Epithelial cell of esophagus (primary cell): ENCODE measurements around the gene POR.
"Not testable (repeated sequence)": the region's sequence is repeated elsewhere in the genome, so short reads cannot be mapped to it uniquely, and the experiment has no call there.

Source experiments
- DNase-seq: peaks from one replicate; pipeline ENCODE4 v3.0.0; 2010; ENCODE audit warnings: low read depth
- H3K4me3 ChIP-seq: 2 replicates; pipeline ENCODE4 v1.5.1; 2011; ENCODE audit warnings: mild to moderate bottlenecking, low read length, control low read depth
- TF ChIP-seq, protein P1 (sequence below): IDR thresholded peaks from 2 replicates; pipeline ENCODE4 v1.5.1; 2011; ENCODE audit warnings: low read depth, mild to moderate bottlenecking, low read length, control low read depth, inconsistent platforms; ENCODE audit not compliant: insufficient read depth; ENCODE audit errors: missing control alignments

Gene POR

DNA sequence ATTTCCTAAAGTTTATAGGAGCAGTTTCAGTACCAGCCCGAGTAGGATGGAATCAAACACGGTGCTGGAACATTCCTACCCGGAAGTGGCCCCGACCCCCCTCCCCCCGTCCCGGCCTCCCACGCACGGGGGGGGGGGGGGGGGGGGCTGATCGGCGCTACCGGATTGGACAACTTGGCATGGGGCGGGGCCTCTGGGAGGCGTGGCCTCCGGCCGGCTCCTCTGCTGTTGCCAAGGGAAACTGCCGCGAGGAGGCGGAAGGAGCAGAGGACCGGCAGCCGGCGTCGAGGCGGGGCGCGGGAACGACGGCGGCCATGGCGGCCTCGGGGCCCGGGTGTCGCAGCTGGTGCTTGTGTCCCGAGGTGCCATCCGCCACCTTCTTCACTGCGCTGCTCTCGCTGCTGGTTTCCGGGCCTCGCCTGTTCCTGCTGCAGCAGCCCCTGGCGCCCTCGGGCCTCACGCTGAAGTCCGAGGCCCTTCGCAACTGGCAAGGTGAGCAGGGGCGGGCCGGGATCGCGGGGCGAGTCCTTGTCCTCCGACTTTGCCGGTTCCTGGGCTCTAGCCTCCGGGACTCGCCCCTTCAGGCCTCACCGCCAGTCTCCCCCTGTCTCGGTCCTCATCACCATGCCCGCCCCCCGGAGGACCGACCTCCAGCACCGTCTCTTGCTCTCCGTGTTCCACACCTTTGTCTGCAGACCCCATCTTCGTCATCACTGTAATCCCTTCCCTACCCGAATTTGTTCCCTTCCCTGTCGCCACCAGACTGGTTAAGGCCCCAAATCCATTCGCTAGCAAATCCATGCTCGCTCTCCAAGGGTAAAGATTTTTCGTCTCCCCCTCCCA is 36.0 kb upstream of the POR start, which contains the start of gene RHBDD2:
Gene RHBDD2 (plus strand): TSS at position 266 of the 843 bp plus-strand sequence. CDS start 49 bp downstream, at position 315.
- TF ChIP-seq, protein P1, sequence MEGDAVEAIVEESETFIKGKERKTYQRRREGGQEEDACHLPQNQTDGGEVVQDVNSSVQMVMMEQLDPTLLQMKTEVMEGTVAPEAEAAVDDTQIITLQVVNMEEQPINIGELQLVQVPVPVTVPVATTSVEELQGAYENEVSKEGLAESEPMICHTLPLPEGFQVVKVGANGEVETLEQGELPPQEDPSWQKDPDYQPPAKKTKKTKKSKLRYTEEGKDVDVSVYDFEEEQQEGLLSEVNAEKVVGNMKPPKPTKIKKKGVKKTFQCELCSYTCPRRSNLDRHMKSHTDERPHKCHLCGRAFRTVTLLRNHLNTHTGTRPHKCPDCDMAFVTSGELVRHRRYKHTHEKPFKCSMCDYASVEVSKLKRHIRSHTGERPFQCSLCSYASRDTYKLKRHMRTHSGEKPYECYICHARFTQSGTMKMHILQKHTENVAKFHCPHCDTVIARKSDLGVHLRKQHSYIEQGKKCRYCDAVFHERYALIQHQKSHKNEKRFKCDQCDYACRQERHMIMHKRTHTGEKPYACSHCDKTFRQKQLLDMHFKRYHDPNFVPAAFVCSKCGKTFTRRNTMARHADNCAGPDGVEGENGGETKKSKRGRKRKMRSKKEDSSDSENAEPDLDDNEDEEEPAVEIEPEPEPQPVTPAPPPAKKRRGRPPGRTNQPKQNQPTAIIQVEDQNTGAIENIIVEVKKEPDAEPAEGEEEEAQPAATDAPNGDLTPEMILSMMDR, result no peak
- H3K4me3 ChIP-seq, result peak within 1 kb of the TSS; percentile 93
- peak; percentile 94 for DNase-seq

DNA sequence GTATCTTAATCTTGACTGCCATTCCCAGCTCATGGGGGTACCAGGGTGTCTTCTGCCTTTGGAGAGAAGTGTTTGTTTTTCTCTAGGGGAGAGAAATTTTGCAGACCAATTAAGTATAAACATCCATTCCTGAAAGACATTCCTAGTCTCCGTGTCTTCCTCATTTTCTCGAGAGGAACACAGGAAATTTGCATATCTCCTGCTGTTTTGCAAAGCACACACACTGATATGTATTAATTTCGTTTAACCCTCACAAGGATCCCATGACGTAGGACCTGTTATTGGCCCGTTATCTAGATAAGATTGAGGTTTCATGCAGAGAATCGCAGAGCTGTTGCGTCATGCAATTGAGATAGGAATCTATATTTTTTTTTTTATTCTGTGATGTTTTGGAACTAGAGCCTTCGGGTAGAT is 35.2 kb upstream of the POR start:
- TF ChIP-seq, protein P1, result no peak
- H3K4me3 ChIP-seq, result peak overlapping the region; percentile 93
- DNase-seq, result no peak

DNA sequence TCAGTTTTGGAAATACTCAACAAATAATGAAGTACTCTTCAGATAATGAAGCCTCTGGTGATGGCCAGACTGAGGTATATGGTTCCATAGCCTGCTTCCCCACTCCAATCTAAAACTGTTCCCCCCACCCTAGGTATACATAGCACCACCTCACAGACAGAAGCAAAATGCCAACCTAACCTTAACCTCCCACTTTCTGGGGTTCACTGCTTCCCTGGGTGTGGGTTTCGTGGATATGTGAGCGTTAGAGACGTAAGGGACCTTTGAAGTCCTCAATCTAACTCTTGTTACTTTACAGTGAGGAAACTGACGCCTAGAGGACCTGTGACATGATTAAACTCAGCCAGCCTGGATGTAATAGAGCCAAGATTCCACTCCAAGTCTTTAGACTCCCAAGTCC is 34.7 kb upstream of the POR start:
- TF ChIP-seq, protein P1, result no peak
- H3K4me3 ChIP-seq, result peak overlapping the region; percentile 93
- DNase-seq, result no peak

DNA sequence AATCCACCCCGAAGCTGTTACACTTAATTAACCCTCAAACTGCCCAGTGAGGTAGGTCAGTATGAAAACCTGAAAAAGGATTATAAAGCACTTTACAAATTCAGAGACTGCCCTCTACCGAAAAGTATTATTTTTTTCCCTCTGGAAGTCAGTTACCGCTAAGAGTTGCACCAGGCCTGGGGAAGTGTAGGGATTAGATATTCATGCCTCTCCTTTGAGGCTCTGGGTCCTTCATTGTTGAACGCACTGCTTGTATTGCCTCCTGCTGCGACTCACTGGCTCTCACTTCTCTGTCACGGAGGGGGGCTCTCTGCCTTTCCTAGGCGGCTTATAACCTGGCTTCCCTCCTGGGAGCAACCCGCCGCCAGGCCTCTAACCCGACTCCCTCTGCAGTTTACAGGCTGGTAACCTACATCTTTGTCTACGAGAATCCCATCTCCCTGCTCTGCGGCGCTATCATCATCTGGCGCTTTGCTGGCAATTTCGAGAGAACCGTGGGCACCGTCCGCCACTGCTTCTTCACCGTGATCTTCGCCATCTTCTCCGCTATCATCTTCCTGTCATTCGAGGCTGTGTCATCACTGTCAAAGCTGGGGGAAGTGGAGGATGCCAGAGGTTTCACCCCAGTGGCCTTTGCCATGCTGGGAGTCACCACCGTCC is 33.4 kb upstream of the POR start:
- TF ChIP-seq, protein P1, result no peak
- no peak overlapping the region for H3K4me3 ChIP-seq
- DNase-seq, result no peak

DNA sequence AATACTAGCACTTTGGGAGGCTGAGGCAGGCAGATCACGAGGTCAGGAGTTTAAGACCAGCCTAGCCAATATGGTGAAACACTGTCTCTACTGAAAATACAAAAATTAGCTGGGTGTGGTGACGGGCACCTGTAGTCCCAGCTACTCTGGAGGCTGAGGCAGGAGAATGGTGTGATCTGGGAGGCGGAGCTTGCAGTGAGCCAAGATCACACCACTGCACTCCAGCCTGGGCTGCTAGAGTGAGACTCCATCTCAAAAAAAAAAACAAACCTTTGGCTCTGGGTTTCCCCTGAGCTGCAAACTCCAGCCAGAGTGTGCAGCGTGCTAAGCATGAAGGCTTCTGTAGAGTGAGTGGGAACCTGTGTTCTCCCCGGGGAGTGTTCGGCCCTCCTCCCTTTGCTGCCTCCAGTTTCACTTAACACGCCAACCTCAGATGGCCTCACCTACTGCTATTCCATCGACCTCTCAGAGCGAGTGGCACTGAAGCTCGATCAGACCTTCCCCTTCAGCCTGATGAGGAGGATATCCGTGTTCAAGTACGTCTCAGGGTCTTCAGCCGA is 31.6 kb upstream of the POR start:
- H3K4me3 ChIP-seq, DNase-seq: not testable (repeated sequence)

DNA sequence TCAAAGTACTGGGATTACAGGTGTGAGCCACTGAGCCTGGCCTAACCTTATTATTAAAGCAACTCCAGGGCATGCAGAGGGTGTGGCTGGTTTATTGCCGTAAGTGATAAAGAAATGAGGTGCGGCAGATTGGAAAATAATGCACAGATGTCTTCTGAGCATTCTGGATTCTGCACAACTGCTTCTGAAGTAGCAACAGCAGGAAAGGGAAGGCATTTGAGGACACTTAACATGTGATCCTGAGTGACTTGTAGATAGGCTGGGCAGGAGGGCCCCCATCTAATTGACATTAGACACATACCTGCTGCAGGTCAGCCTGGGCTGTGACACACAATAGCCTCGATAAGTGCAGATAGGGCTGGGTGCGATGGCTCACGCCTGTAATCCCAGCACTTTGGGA is 30.5 kb upstream of the POR start:
- TF ChIP-seq, protein P1, result no peak
- no peak for DNase-seq
- H3K4me3 ChIP-seq, result no peak overlapping the region

DNA sequence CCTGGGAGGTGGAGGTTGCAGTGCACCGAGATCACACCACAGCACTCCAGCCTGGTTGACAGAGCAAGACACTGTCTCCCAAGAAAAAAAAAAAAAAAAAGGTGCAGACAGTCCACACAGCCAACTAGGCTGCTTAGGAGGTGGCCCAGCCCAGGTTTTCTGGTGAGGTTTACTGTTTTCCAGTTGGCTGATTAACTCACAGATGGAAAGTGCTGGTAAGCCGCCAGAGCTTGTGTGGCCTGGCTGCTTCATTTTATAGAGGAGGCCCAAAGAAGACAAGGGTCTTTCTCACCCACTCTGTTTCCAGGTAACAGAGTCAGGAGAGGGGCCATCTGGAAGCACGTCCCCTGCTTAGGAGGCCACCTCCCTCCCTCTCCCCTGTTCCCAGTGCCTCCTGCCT is 29.9 kb upstream of the POR start:
- H3K4me3 ChIP-seq, result no peak overlapping the region
- no peak for DNase-seq
- TF ChIP-seq, protein P1, result no peak
